Neural progenitor cell (in vitro differentiated cells): ENCODE results near the gene PEX10. TPM values are rescaled to one million over a fixed set of nuclear protein-coding genes. Genes with fewer than 3 reads are reported as not detected.

ENCODE experiments used
- DNase-seq: peaks from one replicate; pipeline ENCODE4 v3.0.0-alpha.2; 2016; ENCODE audit warnings: low spot score
- H2AFZ ChIP-seq: fragments of 200-600 bp; sonication (generic); replicated peaks from 2 replicates; pipeline ENCODE4 v1.6.1; 2016; ENCODE audit warnings: antibody characterized with exemption
- H3F3A ChIP-seq: fragments of 200-600 bp; sonication (generic); 2 replicates; pipeline ENCODE4 v1.6.1; 2016; ENCODE audit warnings: antibody characterized with exemption, low read depth
- H3K27ac ChIP-seq: fragments of 200-600 bp; sonication (generic); 2 replicates; pipeline ENCODE4 v1.5.1; 2016; ENCODE audit warnings: mild to moderate bottlenecking
- H3K27me3 ChIP-seq: fragments of 200-600 bp; sonication (generic); 2 replicates; pipeline ENCODE4 v1.6.1; 2016; ENCODE audit warnings: mild to moderate bottlenecking, moderate library complexity
- H3K36me3 ChIP-seq: fragments of 200-600 bp; sonication (generic); 2 replicates; pipeline ENCODE4 v1.5.1; 2016
- H3K4me1 ChIP-seq: fragments of 200-600 bp; sonication (generic); 2 replicates; pipeline ENCODE4 v1.6.1; 2016; ENCODE audit warnings: mixed run types
- H3K4me2 ChIP-seq: fragments of 200-600 bp; sonication (generic); 2 replicates; pipeline ENCODE4 v1.6.1; 2016
- H3K4me3 ChIP-seq: fragments of 200-600 bp; sonication (generic); 2 replicates; pipeline ENCODE4 v1.5.1; 2016
- H3K79me2 ChIP-seq: fragments of 200-600 bp; sonication (generic); 2 replicates; pipeline ENCODE4 v1.6.1; 2016; ENCODE audit warnings: low read depth
- H3K9ac ChIP-seq: fragments of 200-600 bp; sonication (generic); 2 replicates; pipeline ENCODE4 v1.6.1; 2016
- H3K9me3 ChIP-seq: fragments of 200-600 bp; sonication (generic); 2 replicates; pipeline ENCODE4 v1.5.1; 2016; ENCODE audit warnings: low read depth
- H4K20me1 ChIP-seq: fragments of 200-600 bp; sonication (generic); 2 replicates; pipeline ENCODE4 v1.6.1; 2016; ENCODE audit warnings: low read depth
- H3K27ac Mint-ChIP-seq: 3 replicates; pipeline ENCODE4 v1.8.0; 2021; ENCODE audit warnings: mixed read lengths
- H3K27me3 Mint-ChIP-seq: 2 replicates; pipeline ENCODE4 v1.8.0; 2022; ENCODE audit warnings: low read depth, mild to moderate bottlenecking, inconsistent platforms, moderate library complexity, mixed read lengths; ENCODE audit not compliant: insufficient read depth
- H3K36me3 Mint-ChIP-seq: 3 replicates; pipeline ENCODE4 v1.8.0; 2021; ENCODE audit warnings: mixed read lengths
- H3K4me1 Mint-ChIP-seq: 3 replicates; pipeline ENCODE4 v1.8.0; 2021; ENCODE audit warnings: mixed read lengths
- H3K4me3 Mint-ChIP-seq: 3 replicates; pipeline ENCODE4 v1.8.0; 2021; ENCODE audit warnings: mild to moderate bottlenecking, moderate library complexity, mixed read lengths
- H3K9me3 Mint-ChIP-seq: 3 replicates; pipeline ENCODE4 v1.8.0; 2020; ENCODE audit warnings: mixed read lengths
- EZH2 ChIP-seq: fragments of 200-600 bp; sonication (generic); IDR thresholded peaks from 2 replicates; pipeline ENCODE4 v1.6.1; 2017; ENCODE audit warnings: antibody characterized with exemption, mild to moderate bottlenecking, moderate library complexity
- EZH2phosphoT487 ChIP-seq: fragments of 200-600 bp; sonication (generic); IDR thresholded peaks from 2 replicates; pipeline ENCODE4 v1.6.1; 2017; ENCODE audit warnings: antibody characterized with exemption
- total RNA-seq: library from RNA; depleted of rRNA; stranded (reverse); fragments of >200 nt; gene quantifications from 2 replicates; pipeline ENCODE4 v1.2.3, GENCODE V29; 2015; ENCODE audit warnings: low replicate concordance
- TF ChIP-seq, protein P1 (sequence below): fragments of 200-600 bp; sonication (generic); IDR thresholded peaks from 2 replicates; pipeline ENCODE4 v1.5.1; 2017; ENCODE audit warnings: antibody characterized with exemption, mild to moderate bottlenecking

Gene PEX10
- total RNA-seq, 1 donor from 2014 or later: 15.1 TPM

GRCh38 chr1:2388004-2388913 is 24.1 kb downstream of the PEX10 start:
- Histone ChIP-seq H3K36me3 (no peaks in the 10 kb centered on the region), H3K4me3 (no peak overlapping the region), H4K20me1 (peaks cover 11% of the 10 kb centered on the region), H3K27me3 (no peaks in the 10 kb centered on the region), H3K4me2 (no peak overlapping the region), H2AFZ (no peak overlapping the region), H3K4me1 (peaks cover 9% of the 10 kb centered on the region), H3K27ac (no peak overlapping the region), H3K9me3 (no peaks in the 10 kb centered on the region), H3K79me2 (peaks cover 28% of the 10 kb centered on the region), H3F3A (peaks cover 10% of the 10 kb centered on the region), H3K9ac (no peak overlapping the region)
- no peak for DNase-seq
- no peak overlapping the region for H3K27ac Mint-ChIP-seq
- H3K4me3 Mint-ChIP-seq: no peak overlapping the region
- no peaks in the 10 kb centered on the region for H3K9me3 Mint-ChIP-seq
- H3K36me3 Mint-ChIP-seq: peaks cover 10% of the 10 kb centered on the region
- peaks cover 3% of the 10 kb centered on the region for H3K27me3 Mint-ChIP-seq
- peaks cover 22% of the 10 kb centered on the region for H3K4me1 Mint-ChIP-seq
- TF ChIP-seq EZH2 (no peak), EZH2phosphoT487 (no peak)
- TF ChIP-seq, protein P1, sequence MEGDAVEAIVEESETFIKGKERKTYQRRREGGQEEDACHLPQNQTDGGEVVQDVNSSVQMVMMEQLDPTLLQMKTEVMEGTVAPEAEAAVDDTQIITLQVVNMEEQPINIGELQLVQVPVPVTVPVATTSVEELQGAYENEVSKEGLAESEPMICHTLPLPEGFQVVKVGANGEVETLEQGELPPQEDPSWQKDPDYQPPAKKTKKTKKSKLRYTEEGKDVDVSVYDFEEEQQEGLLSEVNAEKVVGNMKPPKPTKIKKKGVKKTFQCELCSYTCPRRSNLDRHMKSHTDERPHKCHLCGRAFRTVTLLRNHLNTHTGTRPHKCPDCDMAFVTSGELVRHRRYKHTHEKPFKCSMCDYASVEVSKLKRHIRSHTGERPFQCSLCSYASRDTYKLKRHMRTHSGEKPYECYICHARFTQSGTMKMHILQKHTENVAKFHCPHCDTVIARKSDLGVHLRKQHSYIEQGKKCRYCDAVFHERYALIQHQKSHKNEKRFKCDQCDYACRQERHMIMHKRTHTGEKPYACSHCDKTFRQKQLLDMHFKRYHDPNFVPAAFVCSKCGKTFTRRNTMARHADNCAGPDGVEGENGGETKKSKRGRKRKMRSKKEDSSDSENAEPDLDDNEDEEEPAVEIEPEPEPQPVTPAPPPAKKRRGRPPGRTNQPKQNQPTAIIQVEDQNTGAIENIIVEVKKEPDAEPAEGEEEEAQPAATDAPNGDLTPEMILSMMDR: no peak

DNA sequence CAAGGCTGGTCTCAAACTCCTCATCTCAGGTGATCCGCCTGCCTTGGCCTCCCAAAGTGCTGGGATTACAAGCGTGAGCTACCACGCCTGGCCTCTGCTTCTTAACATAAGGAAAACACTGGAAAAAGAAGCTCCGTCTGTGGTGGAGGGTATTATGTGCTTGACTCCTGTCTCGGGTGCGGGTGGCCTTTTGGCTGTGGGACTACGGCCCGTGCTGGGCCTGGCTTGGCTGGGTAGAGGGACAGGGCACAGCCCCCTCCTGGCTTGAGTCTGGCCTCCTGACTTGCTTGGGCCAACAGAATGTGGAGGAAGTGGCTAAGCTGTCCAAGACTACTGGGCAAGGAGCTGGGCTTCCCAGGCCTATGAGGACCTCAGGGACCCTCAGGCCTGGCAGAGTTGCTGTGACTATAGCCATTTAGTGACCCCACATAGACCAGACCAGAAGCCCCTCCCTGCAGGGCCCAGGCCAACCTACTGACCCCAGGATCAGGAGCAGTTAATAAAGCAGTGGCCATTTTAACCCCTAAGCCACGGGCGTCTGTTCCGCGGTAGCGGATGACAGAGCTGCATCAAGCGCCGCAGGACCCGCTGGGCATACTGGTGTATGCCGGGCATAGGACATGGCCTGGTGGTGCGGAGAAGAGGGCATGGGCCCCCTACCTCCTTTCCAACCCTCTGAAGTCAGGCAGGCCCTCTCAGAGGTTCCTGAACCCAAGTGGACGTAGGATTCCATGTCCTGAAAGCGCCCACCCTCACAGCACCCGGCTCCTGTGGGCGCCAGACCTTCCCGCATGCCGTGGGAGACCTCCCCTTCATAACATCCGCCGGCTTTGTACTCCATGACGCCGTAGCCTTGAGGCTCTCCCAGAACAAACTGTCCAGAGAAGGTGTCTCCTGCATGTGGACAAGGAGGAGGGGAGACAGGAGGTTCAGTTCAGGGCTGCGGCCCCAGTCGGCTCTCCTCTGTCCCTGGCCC is 25.4 kb downstream of the PEX10 start:
- Mint-ChIP-seq H3K4me1 (peaks cover 10% of the 10 kb centered on the region), H3K9me3 (no peaks in the 10 kb centered on the region), H3K27me3 (peaks cover 4% of the 10 kb centered on the region), H3K4me3 (no peak overlapping the region), H3K27ac (no peak overlapping the region), H3K36me3 (peaks cover 7% of the 10 kb centered on the region)
- H2AFZ ChIP-seq: no peak overlapping the region
- H3K9ac ChIP-seq: no peak overlapping the region
- no peaks in the 10 kb centered on the region for H3K36me3 ChIP-seq
- no peak for DNase-seq
- peaks cover 7% of the 10 kb centered on the region for H4K20me1 ChIP-seq
- H3K4me3 ChIP-seq: no peak overlapping the region
- H3K9me3 ChIP-seq: no peaks in the 10 kb centered on the region
- H3K4me2 ChIP-seq: no peak overlapping the region
- no peak overlapping the region for H3K27ac ChIP-seq
- peaks cover 14% of the 10 kb centered on the region for H3K79me2 ChIP-seq
- peaks cover 3% of the 10 kb centered on the region for H3K4me1 ChIP-seq
- no peaks in the 10 kb centered on the region for H3K27me3 ChIP-seq
- H3F3A ChIP-seq: peaks cover 10% of the 10 kb centered on the region
- TF ChIP-seq, protein P1: no peak
- TF ChIP-seq EZH2: no peak
- no peak for TF ChIP-seq EZH2phosphoT487

DNA sequence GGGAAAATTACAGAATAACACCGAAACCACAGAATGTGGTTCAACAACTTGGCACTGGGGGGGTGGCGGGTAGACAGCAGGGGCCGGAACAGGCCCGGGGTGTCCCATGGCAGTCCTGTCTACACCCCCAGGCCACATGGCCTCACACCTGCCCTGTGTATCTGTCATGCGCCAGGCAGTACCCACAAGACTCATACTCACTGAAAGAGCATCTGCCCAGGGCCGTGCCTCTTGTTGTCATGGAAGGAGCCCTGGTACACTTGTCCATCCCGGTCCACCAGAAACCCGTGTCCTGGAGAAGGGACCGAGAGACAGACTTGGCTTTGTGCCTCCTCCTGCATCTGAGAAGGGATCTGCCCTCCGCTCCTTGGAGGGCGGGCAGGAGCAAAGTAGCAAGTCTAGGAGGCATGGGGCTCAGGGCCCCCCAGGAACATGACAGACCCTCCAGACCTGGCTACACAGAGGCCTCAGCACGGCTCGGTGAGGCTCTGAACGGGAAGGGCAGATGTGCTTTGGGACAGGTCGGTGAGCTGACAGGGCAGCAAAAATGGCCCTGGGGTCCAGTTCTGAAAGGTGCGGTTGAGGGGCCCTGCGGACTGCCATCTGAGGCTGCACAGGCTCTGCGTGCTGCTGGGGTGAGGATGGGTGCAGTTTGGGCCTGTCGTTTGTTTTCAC is 26.6 kb downstream of the PEX10 start:
- Mint-ChIP-seq H3K27ac (no peak overlapping the region), H3K9me3 (no peaks in the 10 kb centered on the region), H3K36me3 (peaks cover 7% of the 10 kb centered on the region), H3K27me3 (peaks cover 4% of the 10 kb centered on the region), H3K4me3 (no peak overlapping the region), H3K4me1 (peaks cover 10% of the 10 kb centered on the region)
- no peak overlapping the region for H3K9ac ChIP-seq
- H3K4me2 ChIP-seq: no peak overlapping the region
- TF ChIP-seq, protein P1: no peak
- no peak for TF ChIP-seq EZH2phosphoT487
- no peak for TF ChIP-seq EZH2
- peaks cover 6% of the 10 kb centered on the region for H3F3A ChIP-seq
- no peaks in the 10 kb centered on the region for H3K9me3 ChIP-seq
- H3K36me3 ChIP-seq: no peaks in the 10 kb centered on the region
- no peak overlapping the region for H2AFZ ChIP-seq
- H3K27ac ChIP-seq: no peak overlapping the region
- DNase-seq: no peak
- H4K20me1 ChIP-seq: peaks cover 8% of the 10 kb centered on the region
- H3K27me3 ChIP-seq: no peaks in the 10 kb centered on the region
- peaks cover 10% of the 10 kb centered on the region for H3K79me2 ChIP-seq
- no peak overlapping the region for H3K4me3 ChIP-seq
- peaks cover 3% of the 10 kb centered on the region for H3K4me1 ChIP-seq
